ENCODE measurements around the gene LGI4. TPM values are rescaled to one million over a fixed set of nuclear protein-coding genes. Genes with fewer than 3 reads are reported as not detected.

The LGI4 gene
- total RNA-seq, 1 experiment from 2014 or later: not detected

- intact Hi-C loops (cut with micrococcal nuclease; ENCODE audit: unreplicated experiment): no loop called here
- no peaks in the 10 kb centered on the region for H3K36me3 ChIP-seq (ENCODE audit: insufficient read depth, low read length, poor library complexity, severe bottlenecking)
- H3K27ac ChIP-seq (ENCODE audit: low read depth, low read length, poor library complexity, severe bottlenecking): no peak overlapping the region
- DNase-seq (ENCODE audit: low spot score): no peak
- POLR2A ChIA-PET (ENCODE audit: low non-redundant PET): no interaction called here
- no TSS peak for BruUV-seq (replicated peaks)
- TF ChIP-seq EZH2 (IDR thresholded peaks at IDR 0.05; ENCODE audit: borderline replicate concordance, low read depth, low read length, poor library complexity, severe bottlenecking) (no peak), CTCF (conservative IDR thresholded peaks at IDR 0.05; ENCODE audit: low read depth, low read length) (no peak)
- no peak overlapping the region for H3K4me3 ChIP-seq (ENCODE audit: low read depth, low read length, poor library complexity, severe bottlenecking)
- H3K9me3 ChIP-seq (ENCODE audit: low read depth, low read length, poor library complexity, severe bottlenecking): no peaks in the 10 kb centered on the region
- no peaks in the 10 kb centered on the region for H3K27me3 ChIP-seq (replicated peaks; ENCODE audit: insufficient read depth, low read depth, low read length, poor library complexity)
- no peaks in the 10 kb centered on the region for H3K4me1 ChIP-seq (ENCODE audit: insufficient read depth, low read length, poor library complexity, severe bottlenecking)
- CTCF ChIA-PET: no interaction called here
These were observed 50.4 kb downstream of the LGI4 start for GRCh38 chr19:35084509-35084762.

- Histone ChIP-seq H3K27ac (ENCODE audit: low read depth, low read length, poor library complexity, severe bottlenecking) (no peak overlapping the region), H3K27me3 (replicated peaks; ENCODE audit: insufficient read depth, low read depth, low read length, poor library complexity) (no peaks in the 10 kb centered on the region), H3K9me3 (ENCODE audit: low read depth, low read length, poor library complexity, severe bottlenecking) (no peaks in the 10 kb centered on the region), H3K4me3 (ENCODE audit: low read depth, low read length, poor library complexity, severe bottlenecking) (no peak overlapping the region), H3K4me1 (ENCODE audit: insufficient read depth, low read length, poor library complexity, severe bottlenecking) (no peaks in the 10 kb centered on the region), H3K36me3 (ENCODE audit: insufficient read depth, low read length, poor library complexity, severe bottlenecking) (no peaks in the 10 kb centered on the region)
- ChIA-PET CTCF (no interaction called here), POLR2A (ENCODE audit: low non-redundant PET) (no interaction called here)
- intact Hi-C loops (cut with micrococcal nuclease; ENCODE audit: unreplicated experiment): no loop called here
- no peak for DNase-seq (ENCODE audit: low spot score)
- no TSS peak for BruUV-seq (replicated peaks)
- TF ChIP-seq EZH2 (IDR thresholded peaks at IDR 0.05; ENCODE audit: borderline replicate concordance, low read depth, low read length, poor library complexity, severe bottlenecking) (no peak), CTCF (conservative IDR thresholded peaks at IDR 0.05; ENCODE audit: low read depth, low read length) (no peak)
These were observed 51.0 kb downstream of the LGI4 start for GRCh38 chr19:35083691-35084508.

- intact Hi-C loops (cut with micrococcal nuclease; ENCODE audit: unreplicated experiment): no loop called here
- POLR2A ChIA-PET (ENCODE audit: low non-redundant PET): no interaction called here
- Histone ChIP-seq H3K36me3 (ENCODE audit: insufficient read depth, low read length, poor library complexity, severe bottlenecking) (no peaks in the 10 kb centered on the region), H3K27ac (ENCODE audit: low read depth, low read length, poor library complexity, severe bottlenecking) (no peak overlapping the region), H3K4me1 (ENCODE audit: insufficient read depth, low read length, poor library complexity, severe bottlenecking) (no peaks in the 10 kb centered on the region), H3K9me3 (ENCODE audit: low read depth, low read length, poor library complexity, severe bottlenecking) (no peaks in the 10 kb centered on the region), H3K4me3 (ENCODE audit: low read depth, low read length, poor library complexity, severe bottlenecking) (no peak overlapping the region), H3K27me3 (replicated peaks; ENCODE audit: insufficient read depth, low read depth, low read length, poor library complexity) (no peaks in the 10 kb centered on the region)
- BruUV-seq (replicated peaks): no TSS peak
- CTCF ChIA-PET: no interaction called here
- TF ChIP-seq CTCF (conservative IDR thresholded peaks at IDR 0.05; ENCODE audit: low read depth, low read length): no peak
- TF ChIP-seq EZH2 (IDR thresholded peaks at IDR 0.05; ENCODE audit: borderline replicate concordance, low read depth, low read length, poor library complexity, severe bottlenecking): no peak
- DNase-seq (ENCODE audit: low spot score): no peak
These were observed 53.7 kb downstream of the LGI4 start for GRCh38 chr19:35081201-35081600.

Measured in A673 (cell line).